Stromal cell of bone marrow (primary cell): ENCODE data around the gene KIR3DL2.
"Not testable (repeated sequence)": the region's sequence is repeated elsewhere in the genome, so short reads cannot be mapped to it uniquely, and the experiment has no call there.

Source experiments
- DNase-seq: peaks from one replicate; pipeline ENCODE4 v3.0.0-alpha.2; 2012; ENCODE audit warnings: low read depth

KIR3DL2 gene

DNA sequence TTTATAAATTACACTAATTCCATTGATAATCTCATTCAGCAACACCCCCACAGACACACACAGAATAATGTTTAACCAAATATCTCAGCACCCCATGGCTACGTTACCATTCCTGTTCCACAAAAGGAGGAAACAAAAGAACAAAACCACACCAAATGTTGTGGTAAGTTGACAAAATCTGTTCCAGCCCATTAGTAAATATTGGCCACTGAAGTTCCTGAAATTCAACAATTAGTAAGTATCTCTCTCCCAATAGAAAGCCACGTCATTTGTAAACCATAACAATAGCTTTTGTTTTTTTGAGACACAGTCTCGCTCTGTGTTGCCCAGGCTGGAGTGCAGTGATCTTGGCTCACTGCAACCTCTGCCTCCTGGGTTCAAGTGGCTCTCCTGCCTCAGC lies 21.5 kb downstream of the KIR3DL2 start:
- no peak for DNase-seq

DNA sequence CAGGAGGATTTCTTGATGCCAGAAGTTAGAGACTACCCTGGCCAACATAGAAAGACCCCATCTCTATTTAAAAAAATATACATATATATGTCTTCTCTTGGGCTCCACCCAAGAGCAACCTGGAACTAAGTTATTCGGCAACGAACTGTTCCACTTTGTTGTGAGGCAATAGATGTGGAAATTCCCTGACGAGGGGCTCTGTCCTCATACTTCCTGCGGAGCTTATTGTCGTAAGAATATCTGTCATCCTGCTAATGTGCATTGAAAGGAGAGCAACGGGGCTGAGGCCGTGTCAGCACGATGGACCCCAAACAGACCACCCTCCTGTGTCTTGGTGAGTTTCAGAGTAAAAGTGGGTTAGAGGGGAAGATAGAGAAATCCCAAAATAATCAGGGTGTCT lies 23.7 kb downstream of the KIR3DL2 start, which contains the start of gene FCAR:
Gene FCAR, plus strand, starts transcription at position 246 of the 400 bp plus-strand sequence. Its CDS starts 55 bp downstream, at position 301.
- no peak for DNase-seq

DNA sequence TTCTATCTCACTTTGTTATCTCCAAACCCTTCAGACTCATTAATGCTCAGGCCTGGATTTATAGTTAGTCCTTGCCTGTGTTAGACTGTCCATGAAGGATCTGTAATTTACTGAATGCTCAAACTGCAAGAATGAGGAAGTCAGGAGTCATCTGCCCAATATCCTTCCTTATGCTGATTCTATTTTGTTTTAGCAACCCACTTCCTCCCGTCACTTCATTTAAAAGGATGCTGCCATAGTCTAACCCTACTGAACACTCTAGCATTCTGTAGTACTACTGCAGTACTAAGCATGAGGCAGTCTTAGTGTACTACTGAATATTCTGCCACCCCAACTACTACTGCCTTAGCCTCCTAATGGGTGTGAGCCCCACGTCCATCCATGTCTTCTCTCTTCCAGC lies 25.3 kb downstream of the KIR3DL2 start:
- no peak for DNase-seq

DNA sequence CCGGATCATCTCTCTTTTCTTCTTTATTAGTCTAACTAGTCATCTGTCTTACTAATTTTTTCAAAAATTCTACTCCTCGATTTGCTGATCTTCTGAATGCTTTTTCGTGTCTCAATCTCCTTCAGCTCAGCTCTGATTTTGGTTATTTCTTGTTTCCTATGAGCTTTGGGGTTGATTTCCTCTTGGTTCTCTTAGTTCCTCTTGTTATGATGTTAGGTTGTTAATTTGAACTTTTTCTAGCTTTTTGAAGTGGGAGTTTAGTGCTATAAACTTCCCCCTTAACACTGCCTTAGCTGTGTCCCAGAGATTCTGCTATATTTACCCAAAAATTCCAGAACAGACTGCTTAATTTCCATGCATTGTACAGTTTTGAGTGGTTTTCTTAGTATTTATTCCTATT lies 27.2 kb downstream of the KIR3DL2 start:
- no peak for DNase-seq

DNA sequence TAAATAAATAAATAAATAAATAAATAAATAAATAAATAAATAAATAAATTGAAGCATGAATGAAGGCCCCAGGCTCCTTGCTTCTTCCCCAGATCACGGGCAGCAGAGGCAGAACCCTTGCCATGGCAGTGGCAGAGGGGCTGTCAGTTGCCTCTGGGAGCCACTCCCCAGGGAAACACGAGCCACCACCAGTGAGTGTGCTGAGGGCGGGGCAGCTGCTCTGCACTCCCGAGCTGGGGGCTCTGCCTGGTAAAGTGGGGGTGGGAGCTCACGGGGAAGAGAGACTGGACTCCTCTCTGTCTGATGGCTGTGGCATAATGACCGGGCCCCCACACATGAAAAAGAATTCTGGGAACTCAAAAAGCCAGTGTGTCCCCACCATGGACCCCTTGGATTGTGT lies 31.6 kb downstream of the KIR3DL2 start:
- no peak for DNase-seq

DNA sequence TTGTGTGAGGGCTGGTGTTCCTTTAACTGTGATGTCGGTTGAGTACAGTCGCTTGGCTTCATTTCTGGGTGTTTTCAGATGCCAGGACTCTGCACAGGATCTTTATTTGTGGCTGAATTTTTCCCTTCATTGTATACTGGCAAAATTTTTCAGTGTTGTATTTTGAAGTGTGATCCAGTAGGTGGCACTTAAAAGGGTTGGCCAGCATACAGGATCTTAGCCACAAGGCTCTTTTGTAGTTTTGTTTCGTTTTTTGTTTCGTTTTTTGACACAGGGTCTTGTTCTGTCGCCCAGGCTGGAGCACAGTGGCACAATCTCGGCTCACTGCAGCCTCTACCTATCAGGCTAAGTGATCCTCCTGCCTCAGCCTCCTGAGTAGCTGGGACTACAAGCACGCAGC lies 32.5 kb downstream of the KIR3DL2 start:
- DNase-seq = no peak

DNA sequence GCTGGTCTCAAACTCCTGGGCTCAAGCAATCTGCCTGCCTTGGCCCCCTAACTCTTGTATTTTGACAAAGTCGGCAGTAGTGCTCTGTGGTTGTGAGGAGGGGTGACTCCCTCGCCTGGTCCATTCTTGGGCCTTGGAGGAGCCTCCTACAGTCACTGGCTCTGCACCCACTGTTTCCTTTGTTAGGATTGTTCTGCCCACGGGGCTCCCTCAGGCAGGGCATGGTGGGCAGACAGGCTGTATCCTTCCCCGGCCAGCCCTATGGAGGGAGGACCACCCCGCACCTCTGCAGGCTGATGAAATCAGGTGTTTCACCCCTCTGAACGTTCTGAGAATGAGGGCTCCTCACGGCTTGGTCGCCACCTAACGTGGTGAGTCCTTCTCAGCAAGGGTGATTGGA lies 33.0 kb downstream of the KIR3DL2 start:
- DNase-seq = no peak

DNA sequence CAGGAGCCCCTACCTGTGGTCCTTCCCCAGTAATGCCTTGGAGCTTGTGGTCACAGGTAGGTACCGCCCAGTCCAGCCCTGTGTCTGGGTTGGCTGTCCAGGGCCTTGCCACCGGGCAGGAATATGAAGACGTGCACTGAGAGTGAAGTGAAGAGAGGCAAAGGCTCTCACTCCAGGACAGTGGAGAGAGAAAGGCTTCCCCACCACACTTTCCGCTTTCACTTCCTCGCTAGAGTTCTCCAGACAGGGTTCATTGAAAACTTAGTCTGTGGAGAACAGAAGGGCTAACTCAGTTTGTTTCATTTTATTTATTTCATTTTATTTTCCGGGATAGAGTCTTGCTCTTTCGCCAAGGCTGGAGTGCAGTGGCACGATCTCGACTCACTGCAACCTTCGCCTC lies 38.0 kb downstream of the KIR3DL2 start:
- no peak for DNase-seq

DNA sequence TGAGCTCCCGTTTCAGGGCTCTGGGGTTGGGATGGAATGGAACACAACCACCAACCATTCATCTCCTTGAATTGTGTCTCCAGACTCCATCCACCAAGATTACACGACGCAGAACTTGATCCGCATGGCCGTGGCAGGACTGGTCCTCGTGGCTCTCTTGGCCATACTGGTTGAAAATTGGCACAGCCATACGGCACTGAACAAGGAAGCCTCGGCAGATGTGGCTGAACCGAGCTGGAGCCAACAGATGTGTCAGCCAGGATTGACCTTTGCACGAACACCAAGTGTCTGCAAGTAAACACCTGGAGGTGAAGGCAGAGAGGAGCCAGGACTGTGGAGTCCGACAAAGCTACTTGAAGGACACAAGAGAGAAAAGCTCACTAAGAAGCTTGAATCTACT lies 39.3 kb downstream of the KIR3DL2 start:
- DNase-seq = no peak

DNA sequence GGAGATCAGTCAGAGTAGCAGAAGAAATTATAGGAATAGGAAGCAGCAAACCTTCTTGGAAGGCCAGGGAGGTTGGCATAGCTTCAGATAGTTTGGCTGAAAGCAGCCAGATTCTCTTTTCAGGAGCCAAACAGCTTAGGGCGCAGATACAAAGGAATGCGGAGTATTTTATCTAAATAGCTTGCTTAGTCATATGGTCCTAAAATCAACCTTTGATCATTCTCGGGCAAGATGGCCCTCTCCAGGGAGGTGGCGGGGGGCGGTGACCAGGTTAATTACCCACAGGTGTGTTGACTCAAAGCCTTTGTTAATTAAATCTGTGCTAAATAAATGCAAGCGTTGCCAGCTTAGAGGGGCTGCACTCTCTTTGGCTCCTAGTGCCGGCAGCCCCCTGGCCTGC lies 43.2 kb downstream of the KIR3DL2 start:
- no peak for DNase-seq

DNA sequence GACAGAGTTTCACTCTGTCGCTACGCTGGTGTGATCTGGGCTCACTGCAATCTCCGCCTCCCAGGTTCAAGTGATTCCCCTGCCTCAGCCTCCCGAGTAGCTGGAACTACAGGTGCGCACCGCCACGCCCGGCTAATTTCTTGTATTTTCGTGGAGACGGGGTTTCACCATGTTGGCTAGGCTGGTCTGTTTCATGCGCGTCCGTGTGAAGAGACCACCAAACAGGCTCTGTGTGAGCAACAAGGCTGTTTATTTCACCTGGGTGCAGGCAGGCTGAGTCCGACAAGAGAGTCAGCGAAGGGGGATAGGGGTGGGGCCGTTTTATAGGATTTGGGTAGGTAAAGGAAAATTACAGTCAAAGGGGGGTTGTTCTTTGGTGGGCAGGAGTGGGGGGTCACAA lies 43.9 kb downstream of the KIR3DL2 start:
- DNase-seq = not testable (repeated sequence)

DNA sequence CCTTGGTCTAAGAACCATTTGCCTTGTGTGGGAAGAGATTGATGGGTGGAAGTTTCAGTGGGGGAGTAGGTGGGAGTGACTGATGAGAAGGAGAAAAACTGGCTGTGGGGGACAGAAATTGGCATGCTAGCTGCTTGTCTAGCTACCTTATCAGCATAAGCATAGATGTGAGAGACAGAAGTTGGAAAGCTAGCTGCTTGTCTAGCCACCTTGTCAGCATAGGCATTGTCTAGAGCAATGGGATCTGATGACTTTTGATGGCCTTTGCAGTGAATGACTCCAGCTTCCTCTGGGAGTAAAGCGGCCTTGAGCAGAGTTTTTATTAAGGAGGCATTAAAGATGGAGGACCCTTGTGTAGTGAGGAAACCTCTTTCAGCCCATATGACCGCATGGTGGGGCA lies 45.8 kb downstream of the KIR3DL2 start:
- no peak for DNase-seq

DNA sequence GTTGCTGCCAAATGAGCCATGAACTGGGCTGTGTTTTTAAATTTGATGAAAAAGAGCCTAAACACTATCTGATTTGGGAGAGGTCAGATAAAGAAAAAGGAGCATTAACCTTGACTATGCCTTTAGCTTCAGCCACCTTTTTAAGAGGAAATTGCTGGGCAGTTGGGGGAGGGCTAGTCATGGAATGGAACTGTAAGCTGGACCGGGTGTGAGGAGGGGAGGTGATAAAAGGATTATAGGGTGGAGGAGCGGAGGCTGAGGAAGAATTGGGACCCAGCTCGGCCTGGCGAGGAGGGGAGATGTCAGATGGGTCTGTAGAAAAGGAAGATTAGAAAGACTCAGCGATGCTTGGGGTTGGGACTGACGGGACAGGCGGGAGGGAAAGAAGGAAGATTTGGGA lies 48.4 kb downstream of the KIR3DL2 start:
- DNase-seq = not testable (repeated sequence)

DNA sequence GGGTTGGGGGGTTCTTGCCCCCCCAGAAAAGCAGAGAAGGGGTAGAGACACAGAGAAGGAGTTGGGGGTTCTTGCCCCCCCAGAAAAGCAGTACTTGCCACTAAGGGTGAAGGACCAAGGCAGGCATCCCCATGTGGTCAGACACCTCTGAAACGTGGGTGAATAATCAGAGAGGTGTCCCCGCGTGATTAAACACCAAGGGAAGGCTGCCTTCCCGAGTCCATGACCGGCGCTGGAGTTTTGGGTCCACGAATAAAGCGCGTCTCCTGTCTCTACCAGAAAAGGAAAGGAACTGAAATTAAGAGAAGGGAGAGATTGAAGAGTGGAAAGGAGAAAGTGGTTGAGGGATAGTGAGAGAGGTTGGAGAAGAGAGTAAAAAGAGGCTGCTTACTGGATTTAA lies 49.4 kb downstream of the KIR3DL2 start:
- DNase-seq = not testable (repeated sequence)

DNA sequence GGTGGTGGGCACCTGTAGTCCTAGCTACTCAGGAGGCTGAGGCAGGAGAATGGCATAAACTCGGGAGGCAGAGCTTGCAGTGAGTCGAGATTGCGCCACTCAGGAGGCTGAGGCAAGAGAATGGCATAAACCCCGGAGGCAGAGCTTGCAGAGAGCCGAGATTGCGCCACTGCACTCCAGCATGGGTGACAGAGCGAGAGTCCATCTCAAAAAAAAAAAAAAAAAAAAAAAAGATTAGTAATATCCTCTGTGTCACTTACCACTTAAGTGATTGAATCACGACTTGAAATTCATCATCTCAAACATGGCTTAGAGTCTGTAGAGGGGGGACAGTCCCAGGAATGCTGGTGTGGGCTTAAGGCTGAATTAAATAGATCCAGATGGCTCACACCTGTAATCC lies 50.9 kb downstream of the KIR3DL2 start:
- not testable (repeated sequence) for DNase-seq

DNA sequence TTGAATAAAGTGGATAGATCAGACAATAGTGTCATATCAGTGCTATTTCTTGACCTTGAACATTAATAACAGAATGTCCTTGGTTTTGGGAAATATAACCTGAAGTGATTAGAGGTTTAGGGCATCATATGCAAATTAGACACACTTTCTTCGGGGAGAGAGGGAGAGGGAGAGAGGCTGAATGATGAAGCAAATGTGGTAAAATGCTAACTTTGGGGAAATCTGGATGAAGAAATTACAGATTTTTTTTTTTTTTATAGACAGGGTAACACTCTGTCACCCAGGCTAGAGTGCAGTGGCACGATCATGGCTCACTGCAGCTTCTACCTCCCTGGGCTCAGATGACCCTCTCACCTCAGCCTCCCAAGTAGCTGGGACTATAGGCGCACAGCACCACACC lies 51.8 kb downstream of the KIR3DL2 start:
- no peak for DNase-seq

DNA sequence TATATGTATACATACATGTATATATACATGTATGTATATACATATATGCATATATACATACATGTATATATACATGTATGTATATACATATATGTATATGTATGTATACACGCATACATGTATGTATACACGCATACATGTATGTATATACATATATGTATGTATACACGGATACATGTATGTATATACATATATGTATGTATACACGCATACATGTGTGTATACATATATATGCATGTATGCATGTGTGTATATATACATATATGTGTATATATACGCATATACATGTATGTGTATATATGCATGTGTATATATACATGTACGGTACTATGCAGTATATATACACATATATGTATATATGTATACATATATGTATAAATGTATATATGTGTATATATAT lies 53.1 kb downstream of the KIR3DL2 start:
- DNase-seq = no peak

DNA sequence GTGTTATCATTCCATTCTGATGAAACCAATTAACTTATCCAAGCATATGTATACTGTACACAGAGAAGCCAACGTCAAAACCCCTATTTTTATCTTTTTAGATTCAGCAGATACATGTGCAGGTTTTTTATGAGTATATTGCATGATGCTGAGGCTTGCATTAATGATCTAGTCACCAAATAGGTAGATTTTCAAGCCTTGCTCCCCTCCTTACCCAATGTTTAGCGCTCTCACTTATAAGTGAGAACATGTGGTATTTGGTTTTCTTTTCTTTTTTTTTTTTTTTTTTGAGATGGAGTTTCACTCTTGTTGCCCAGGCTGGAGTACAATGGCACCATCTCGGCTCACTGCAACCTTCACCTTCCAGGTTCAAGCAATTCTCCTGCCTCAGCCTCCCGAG lies 54.0 kb downstream of the KIR3DL2 start:
- DNase-seq = not testable (repeated sequence)

DNA sequence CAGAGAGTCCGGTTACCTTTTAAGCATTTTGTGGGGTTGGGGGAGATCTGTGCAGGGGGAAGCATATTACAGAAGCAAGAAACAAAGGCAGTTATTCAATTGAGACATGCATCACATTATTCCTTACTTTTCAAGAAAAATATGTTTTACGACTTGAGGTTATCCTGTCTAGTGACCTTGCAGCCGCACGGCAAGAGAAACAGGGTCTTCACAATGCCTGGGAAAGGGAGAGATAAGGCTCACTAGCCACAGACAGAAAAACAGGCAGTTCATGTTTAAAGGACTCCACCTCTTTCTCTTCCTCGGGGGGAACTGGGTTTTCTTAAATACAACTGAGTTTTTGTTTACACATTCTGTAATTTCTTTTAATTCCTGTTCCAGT lies 55.2 kb downstream of the KIR3DL2 start:
- DNase-seq = no peak

DNA sequence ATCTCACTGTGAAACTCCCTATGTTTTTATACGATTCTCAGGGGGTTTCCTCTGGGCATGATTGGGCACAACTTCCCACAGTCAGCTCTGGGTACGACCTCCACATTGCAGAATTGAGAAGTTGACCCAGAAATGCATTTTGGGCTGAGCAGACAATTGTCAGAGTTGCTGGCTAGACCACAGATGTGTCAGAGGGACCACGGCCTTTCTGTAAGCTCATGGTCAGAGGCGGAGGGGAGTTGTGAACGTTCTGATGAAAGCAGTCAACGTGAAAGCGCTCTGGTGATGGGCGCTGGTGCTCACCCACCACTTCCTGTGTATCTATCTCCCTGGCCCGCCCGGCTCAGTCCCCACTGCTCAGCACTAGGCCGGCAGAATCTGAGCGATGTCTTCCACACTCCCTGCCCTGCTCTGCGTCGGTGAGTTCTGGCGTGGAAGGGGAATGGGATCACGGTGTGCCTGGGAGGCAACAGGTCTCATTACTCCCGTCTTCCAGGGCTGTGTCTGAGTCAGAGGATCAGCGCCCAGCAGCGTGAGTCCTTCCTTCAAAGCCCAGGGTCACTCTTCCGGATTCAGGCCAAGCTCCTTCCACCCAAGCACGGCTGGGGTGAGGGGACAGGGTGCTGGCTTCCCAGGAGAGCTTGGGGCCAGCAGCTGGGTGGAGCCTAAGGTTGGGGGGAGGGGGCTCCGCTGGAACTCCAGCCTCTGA lies 55.7 kb downstream of the KIR3DL2 start, which contains the start of gene NCR1:
Gene NCR1, plus strand, starts transcription at position 346 of the 709 bp plus-strand sequence. Its CDS starts 40 bp downstream, at position 386.
- DNase-seq = no peak

DNA sequence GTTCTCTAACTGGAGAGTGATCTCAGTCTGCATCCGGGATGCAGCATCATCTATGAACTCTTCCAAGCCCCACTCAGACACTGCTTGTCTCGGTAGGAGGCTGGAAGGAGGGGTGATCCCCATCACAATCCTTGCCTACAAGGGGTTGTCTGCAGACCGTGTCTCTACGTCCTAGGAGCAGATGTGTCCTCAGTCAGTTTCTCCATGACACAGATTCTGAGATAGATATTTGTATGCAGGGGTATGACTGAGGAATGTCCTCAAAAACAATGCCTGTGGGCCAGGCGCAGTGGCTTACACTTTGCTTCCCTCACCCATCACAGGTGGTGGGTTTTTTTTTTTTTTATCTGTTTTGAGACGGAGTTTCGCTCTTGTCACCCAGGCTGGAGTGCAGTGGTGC lies 56.6 kb downstream of the KIR3DL2 start:
- DNase-seq = no peak

DNA sequence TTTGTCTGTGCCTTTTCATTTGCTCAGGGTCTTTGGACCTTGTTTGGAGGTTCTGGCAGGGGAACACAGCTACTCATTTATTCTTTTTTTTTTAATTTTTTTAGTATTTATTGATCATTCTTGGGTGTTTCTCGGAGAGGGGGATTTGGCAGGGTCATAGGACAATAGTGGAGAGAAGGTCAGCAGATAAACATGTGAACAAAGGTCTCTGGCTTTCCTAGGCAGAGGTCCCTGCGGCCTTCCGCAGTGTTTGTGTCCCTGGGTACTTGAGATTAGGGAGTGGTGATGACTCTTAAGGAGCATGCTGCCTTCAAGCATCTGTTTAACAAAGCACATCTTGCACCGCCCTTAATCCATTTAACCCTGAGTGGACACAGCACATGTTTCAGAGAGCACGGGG lies 57.7 kb downstream of the KIR3DL2 start:
- DNase-seq = not testable (repeated sequence)
